Measurements from ENCODE around the gene KCNC2.
"Not testable (repeated sequence)": the region's sequence is repeated elsewhere in the genome, so short reads cannot be mapped to it uniquely, and the experiment has no call there.

Gene KCNC2

DNA sequence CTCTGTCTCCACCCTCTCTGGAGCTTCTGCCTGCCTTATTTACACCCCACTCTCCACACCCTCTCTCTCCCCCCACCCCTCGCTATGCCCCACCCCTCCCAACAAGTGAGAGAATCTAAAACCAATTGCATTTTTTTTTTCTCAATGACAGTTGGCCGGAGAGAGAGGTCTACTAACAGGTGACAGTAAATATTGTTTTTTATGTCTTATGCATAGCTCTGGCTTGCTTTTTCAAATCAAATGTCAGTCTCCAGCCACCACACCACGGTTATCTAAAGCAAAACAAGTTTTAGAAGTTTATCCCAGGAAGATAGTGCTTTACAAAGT, at the start of gene KCNC2:
TSS of gene KCNC2 (minus strand) at position 28 of the 327 bp plus-strand sequence.
- no peak for DNase-seq (ENCODE audit: low read depth in 2 of 2, low spot score in 1 of 2)

DNA sequence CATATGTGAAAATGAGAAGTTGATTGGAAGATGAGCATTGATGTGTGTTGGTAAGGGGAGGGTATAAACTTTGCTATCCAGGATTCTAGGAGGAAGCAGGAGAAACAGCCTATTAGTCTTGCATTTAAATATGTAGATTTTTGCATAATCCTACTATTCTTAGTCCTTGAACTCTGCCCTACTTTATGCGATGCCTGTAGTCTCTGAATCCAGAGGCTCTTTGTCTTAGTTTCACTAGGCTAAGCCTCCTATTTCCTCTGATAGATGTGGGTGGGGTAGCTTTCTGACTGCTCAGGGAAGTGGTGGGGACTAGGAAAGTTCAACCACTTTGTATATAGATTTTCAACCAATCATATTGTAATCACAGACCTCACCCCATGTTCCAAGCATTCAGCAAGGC, 49.5 kb upstream of the KCNC2 start:
- DNase-seq (ENCODE audit: low read depth in 2 of 2, low spot score in 1 of 2) = no peak

DNA sequence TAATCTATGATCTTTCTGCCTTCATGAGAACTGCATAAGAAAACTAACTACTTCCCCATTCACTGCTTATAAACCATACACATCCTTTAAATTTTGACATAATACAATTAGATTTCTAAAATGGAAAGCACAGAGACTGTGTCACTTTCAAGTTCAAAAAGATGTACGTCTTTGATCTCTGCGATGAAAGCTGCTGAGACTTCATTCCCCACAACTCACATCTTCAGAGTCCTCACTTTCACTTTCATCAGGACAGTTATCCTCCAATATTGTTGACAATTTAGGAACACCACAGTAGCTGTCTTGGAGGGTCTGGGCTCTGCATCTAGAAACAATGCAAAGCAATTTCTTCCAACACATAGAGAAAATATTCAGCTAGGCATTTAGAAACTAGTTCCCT, 47.9 kb upstream of the KCNC2 start:
- no peak for DNase-seq (ENCODE audit: low read depth in 2 of 2, low spot score in 1 of 2)

DNA sequence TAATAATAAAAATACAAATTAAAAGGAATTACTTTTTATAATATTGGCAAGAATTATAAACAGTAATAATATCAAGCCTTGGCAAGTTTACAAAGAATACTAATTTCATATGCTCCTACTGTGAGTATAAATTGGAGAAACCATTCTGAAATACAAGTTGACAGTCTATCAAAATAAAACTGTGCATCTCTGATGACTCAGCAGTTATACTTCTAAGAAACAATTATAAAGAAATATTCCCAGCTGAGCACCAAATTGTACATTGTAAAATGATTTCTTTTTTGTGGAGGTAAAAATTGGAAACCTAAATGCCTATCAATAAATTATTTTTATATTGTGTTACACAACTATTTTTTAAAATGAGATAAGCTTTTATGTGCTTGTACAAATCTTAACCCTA, 35.5 kb upstream of the KCNC2 start:
- DNase-seq (ENCODE audit: low read depth in 2 of 2, low spot score in 1 of 2) = no peak

DNA sequence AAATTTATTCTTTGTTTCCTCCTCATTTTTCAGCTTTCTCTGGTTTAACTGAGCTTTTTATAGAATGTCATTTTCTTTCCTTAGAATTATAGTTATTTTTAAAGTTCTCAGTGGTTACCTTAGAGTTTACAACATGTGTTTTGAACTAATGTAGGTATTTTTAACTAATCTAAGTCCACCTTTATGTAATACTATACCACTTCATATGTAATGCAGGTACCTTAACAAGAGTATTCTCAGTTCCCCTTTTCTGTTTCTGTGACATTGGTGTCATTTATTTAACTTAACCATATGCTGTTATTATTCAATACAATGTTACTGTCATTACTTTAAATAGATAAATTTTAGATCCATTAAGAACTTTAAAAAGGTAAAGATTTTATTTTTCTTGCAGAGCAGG, 30.3 kb upstream of the KCNC2 start:
- no peak for DNase-seq (ENCODE audit: low read depth in 2 of 2, low spot score in 1 of 2)

DNA sequence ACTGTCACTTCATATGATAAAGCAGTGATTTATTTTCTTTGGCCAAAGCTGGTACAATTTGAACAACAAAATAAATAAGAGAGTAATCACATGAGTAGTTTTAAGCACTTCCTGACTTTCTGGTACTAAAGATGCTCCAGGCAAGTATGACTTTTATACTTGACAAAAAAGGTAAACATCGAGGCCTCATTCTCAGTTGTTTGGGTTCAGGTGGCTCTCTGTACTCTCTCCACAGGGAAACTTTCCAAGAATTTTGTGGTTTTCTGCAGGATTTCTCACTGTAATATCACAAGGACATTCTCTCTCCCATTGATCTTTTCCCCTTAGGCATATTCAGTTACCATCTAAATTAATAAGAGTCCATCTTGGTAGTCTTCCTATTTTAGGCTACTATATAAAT, 26.6 kb upstream of the KCNC2 start:
- DNase-seq (ENCODE audit: low read depth in 2 of 2, low spot score in 1 of 2) = no peak

DNA sequence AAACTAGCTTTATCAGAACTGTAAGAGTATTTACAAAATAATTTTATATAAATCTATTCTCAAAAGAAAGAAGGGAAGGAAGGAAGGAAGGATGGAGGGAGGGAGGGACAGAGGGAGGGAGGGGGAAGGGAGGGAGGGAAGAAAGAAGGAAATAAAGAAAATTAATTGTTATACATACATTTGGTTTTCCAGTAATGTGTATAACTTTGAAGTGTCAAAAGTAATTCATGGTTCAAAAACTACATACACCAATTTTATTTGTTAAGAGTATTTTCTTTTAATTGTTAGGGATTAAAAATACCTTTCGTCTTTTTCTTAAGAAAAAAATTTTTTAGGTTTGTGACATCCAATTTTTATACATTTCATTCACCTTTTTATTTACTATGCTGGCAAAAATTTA, 17.5 kb upstream of the KCNC2 start:
- no peak for DNase-seq (ENCODE audit: low read depth in 2 of 2, low spot score in 1 of 2)

DNA sequence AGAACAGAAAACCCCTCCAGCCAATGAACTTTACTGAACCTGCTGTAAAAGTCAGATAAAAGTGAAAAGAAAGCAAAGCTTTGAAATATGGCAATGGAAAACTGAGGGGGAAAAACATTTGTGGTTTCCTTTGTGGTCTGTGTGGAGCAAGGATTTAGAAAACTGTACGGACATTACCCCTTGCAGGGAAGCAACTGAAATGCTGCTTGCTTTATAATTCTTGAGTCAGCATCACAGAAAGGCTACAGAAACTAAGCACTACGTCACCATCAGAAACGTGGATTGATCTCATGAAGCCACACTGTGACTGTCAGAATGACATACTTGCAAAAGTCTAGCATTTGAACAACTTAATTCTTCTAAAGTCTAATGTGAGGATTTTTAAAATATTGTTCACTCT, 2.4 kb upstream of the KCNC2 start:
- no peak for DNase-seq (ENCODE audit: low read depth in 2 of 2, low spot score in 1 of 2)

DNA sequence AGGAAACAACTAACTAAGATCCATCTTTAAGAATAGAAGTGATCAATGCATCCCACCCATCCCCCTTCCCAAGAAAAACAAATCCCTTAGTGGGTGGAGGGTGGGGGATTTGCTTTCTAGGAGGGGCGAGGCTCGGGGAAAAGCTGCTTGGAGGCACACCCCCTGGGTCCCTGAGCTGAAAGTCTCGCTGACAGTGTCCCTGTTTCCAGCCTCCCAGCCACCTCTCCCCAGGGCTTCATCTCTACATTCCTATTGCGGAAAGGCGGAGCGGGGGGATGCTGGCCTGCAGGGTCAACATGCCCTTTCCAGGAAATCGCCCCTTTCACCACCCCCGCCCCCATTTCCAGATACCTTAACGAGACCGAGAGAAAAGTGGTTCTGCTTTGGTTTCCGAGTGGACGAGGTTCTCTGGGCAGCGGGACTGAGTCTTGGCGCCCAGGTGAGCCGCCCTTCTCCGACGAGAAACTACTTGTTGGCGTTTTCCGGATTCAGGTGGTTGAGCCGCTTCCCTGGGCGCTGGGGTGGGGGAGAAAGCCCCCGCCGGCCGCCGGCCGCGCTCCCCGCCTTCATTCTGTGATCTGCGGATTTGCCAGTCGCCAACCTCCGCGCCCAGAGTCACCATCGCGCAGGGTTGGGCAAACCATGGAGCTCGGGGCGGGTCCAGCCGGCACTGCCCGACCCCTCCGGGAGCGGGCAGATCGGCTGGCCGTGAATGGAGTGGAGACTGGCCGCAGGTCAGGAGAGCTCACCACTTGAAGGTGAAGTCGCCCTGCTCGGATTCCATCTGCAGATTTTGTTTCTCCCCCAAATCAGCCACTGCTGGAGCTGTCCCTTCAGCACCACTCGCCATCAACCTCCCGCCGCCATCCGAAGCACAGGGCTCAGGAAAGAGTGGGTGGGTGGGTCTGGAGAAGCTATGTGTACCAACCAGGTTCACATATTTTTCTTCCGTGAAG, 505 bp downstream of the KCNC2 start:
- DNase-seq (ENCODE audit: low read depth in 2 of 2, low spot score in 1 of 2) = no peak

DNA sequence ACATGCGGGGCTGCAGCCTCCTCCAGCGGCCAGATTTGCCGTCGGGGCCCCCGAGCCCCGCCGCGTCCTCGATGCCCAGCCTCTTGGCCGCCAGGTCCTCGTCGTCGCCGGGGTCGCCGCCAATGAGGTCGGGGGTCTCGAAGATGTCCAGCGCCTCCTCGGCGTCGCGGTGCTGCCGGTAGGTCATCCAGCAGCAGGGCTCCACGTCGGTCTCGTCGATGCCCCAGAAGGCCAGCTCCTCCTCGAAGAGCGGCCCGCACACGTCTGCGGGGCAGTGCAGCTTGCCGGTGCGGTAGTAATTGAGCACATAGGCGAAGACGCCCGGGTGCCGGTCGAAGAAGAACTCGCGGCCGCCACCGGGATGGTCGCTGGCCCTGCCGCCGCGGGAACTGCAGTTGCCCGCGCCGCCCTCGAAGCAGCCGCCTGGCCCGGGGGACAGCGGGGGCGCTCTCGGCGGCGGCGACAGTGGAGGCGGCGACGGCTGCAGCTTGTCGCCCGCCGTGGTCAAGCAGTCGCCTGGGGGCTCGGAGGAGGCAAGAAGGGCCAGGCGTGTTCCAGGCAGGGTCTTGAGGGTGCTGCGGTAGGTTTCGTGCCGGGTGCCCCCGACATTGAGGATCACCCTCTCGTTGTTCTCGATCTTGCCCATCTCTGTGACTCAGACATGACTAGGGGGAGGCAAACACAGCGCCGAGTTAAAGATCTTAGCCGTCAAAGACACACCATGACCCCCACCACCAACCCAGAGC, 2.1 kb downstream of the KCNC2 start:
- no peak for DNase-seq (ENCODE audit: low read depth in 2 of 2, low spot score in 1 of 2)

DNA sequence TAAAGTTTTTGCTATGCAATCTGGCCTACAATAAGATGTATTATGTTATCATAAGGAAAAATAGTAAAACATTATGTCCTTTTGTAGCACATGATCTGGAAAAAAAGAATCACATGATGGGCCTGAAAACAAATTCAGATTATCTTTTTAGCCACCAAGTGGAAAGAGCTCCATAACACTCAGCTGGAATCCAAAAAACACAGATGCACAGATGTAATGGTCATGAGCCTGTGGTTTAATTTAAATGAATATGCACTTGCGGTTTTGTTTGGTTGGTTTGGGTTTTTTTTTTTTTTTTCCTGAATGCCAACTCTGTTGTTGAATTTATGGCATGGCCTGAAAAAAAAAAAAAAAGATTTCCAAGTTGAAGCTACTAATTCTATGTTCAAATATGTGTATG, 4.1 kb downstream of the KCNC2 start:
- no peak for DNase-seq (ENCODE audit: low read depth in 2 of 2, low spot score in 1 of 2)

DNA sequence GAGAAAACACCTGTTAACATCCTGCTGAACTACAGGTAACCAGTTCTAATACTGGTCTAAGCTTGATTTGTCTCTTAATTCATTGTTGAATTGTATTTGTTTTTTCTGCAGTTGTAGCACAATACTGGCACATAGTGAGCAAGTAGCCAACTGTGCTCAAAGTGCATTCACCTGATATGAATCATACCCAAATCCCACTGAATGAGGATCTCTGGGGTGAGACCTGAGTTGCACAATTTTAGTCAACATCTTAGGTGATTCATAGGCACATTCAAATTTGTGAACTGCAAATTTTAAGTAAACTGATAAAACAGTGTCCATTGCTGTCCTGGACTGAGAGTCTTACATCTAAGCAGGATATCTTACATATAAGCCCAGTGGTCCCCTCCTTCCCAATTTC, 12.8 kb downstream of the KCNC2 start:
- DNase-seq (ENCODE audit: low read depth in 2 of 2, low spot score in 1 of 2) = no peak

DNA sequence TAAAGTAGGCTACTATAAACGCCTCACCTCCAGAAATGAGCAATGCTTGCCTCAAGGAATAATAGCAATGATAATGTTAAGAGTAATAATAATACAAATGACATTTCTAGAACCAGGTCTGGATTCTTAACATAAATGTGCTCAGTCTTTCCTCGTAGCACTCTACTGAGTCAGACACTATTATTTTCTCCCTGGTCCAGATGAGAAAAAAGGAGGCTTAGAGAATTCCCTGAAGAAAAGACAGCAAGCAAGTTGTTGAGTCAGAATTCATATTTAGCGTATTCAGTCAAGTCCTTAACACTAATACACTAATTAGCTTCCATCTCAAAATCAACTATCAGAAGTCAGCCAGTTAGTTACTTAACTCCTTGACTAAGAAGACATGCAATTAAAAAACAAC, 13.2 kb downstream of the KCNC2 start:
- DNase-seq (ENCODE audit: low read depth in 2 of 2, low spot score in 1 of 2) = no peak

DNA sequence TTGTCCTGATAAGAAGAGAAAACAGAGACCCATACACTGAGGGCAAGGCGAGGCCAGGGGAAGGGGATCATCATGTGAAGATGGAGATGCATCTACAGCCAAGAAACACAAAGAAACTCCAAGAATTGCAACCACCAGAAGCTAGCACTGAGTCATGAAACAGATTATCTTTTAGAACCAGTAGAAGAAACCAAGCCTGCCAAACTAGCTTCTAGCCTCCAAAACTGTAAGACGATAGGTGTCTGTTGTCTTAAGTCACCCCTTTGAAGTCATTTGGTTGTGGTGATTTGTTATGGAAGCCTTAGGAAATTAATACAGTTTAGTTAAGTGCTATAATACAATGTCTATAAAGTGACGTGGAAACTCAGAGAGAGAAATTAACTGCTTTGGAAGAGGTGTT, 15.4 kb downstream of the KCNC2 start:
- no peak for DNase-seq (ENCODE audit: low read depth in 2 of 2, low spot score in 1 of 2)

DNA sequence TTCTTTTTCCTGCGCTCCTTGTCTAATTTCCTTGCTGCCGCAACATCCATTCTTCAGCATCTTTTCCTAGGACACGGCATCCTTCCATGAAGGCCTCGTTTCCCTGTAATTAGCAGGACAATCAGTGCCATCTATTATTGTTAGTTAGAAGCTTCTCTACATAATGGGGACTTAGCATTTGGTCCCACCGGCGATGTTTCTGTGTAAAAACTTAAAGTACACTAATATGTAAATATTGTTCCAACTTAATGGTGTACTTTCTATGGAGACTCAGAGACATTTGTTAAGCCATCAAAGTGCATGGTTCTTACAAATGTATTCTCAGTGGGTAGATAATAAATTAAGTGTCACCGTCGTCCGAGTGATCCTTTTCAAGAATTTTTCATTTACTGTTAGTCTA, 17.4 kb downstream of the KCNC2 start:
- no peak for DNase-seq (ENCODE audit: low read depth in 2 of 2, low spot score in 1 of 2)

DNA sequence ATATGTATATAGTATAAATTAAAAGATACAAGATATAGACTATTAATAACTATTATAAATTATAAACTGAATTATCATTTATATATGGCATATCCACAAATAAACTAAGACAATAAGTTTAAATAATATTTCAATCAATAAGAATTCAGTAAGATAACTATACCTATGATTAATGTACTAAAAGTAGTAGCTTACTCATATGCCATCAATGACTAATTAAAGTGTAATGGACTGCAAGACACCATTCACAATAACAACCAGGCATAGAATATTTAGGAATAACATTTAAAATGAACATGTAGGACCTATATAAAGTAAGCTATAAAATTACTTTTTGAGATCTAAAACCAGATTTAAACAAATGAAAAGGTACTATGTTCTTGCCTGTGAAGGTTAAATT, 18.8 kb downstream of the KCNC2 start:
- DNase-seq (ENCODE audit: low read depth in 2 of 2, low spot score in 1 of 2) = no peak

DNA sequence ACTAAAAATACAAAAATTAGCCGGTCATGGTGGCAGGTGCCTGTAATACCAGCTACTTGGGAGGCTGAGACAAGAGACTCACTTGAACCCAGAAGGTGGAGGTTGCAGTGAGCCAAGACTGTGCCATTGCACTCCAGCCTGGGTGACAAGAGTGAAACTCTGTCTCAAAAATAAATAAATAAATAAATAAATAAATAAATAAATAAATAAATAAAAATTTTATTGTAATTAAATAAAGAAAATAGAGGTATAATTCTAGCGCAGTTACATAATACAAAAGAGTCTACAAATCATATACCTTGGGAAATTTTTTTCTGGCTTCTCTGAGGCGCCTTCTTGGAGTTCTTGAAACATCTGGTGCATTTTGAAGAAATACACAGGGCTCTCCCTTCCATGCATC, 23.8 kb downstream of the KCNC2 start:
- DNase-seq (ENCODE audit: low read depth in 2 of 2, low spot score in 1 of 2) = not testable (repeated sequence)

DNA sequence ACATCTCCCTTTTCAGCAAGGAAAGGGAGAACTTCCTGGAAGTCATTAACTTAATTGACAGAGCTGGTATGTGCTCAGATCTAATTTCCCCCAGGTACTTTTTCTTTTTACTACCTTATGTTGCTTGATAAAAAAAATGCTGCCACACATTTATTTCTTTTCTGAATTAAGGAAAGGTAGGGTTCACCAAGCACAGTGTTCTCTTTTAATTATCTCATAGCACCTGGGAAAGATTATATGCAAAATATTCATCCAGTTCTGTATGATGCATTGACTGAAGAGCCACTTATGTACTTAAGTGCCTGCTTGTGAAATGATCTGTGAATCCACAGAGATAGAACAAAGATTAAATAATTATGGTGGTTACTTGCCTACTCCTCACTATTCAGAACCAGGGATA, 25.1 kb downstream of the KCNC2 start:
- no peak for DNase-seq (ENCODE audit: low read depth in 2 of 2, low spot score in 1 of 2)

DNA sequence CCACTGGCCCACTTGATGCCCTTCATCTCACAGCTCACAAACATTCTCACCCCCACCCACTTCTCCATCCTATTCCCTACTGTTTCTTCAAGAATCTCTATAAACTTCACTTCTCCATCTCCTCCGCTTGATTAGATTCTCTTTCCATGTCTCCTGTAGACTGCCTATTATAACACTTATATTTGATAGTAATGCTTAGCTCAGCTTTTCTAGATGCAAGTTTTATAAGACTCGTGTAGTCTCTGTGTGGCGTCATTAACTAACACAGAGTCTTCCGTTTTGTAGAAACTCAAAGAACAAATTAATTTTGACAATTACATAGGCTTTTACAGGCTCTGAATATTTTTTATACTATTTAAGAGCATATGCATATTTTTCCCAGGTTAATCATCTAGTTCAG, 25.7 kb downstream of the KCNC2 start:
- DNase-seq (ENCODE audit: low read depth in 2 of 2, low spot score in 1 of 2) = no peak

DNA sequence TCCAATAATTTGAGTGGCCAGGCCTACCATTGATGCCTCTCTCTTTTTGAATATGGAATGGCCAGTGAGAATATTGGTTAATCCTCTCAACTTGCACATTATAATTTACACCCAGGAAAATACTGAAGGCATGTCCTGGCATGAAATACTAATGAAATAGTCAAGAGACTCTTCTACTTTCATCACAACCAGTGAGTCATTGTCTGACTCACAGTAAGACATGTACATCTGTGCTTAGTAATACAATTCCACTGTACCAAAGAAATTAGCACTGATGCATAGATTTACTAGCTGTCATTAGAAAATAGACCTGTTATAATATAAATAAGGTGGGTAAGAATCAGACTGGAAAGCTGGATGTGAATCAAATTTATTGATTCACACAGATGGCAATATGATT, 31.6 kb downstream of the KCNC2 start:
- DNase-seq (ENCODE audit: low read depth in 2 of 2, low spot score in 1 of 2) = no peak

DNA sequence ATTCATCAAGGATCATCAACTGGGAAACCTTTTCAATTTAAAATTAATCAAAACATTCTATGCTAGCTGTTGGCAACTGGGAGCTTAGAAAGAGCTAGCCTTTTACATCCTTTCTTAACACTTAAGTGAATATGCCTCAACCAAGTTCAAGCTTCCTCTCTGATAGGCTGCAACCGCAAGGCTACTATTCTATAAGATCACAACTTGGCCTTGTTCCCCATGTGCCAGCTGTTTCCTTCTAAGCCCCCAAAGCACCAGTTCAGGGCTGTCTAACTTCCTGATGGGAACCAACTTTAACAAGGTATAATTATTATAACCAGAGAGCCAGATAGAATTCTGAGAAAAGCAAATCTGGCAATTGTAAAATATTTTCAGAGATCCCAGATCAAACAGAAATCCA, 37.0 kb downstream of the KCNC2 start:
- no peak for DNase-seq (ENCODE audit: low read depth in 2 of 2, low spot score in 1 of 2)

DNA sequence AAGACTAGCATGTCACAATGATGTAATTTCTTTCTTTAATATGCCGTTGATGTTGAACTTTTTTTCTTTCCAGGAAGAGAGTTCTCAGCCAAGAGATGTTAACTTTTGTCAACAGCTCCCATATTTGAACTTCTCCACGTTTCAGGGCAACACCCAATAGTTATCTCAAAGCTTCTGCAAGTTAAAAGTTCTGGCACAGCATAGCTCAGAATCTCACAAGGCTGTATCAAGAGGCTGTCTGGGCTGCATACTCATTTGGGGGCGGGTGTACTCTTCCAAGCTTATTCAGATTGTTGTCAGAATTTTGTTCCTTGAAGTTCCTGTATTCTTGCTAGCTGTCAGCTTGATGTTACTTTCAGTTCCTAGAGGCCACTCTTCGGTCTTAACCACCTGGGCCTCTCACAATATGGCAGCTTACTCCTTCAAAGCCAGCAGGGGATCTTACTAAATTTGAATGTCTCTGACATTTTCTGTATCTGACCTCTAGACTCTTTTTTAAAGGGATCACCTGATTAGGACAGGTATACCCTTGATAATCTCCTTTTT, 38.9 kb downstream of the KCNC2 start:
- DNase-seq (ENCODE audit: low read depth in 2 of 2, low spot score in 1 of 2) = no peak
